Vagina (tissue), 2 donors: Measurements from ENCODE around the gene MAP4K1.

Experiments used
- POLR2AphosphoS5 ChIP-seq, 2 donors: sonication (generic); formaldehyde crosslinking; IDR thresholded peaks; one replicate each; pipeline ENCODE4 v1.9.0; 2017; ENCODE audit warnings: antibody characterized with exemption in 2 of 2, mild to moderate bottlenecking in 2 of 2, low read depth in 1 of 2; ENCODE audit not compliant: insufficient read depth in 1 of 2
- TF ChIP-seq, protein P1 (sequence below), 3 experiments: fragments of 450-650 bp in 2 of 3; fragments of 200-600 bp in 1 of 3; sonication (generic) in 1 of 3; IDR thresholded peaks; one replicate each; pipeline ENCODE4 v1.5.1; 2017 to 2019; ENCODE audit warnings: antibody characterized with exemption in 3 of 3, mild to moderate bottlenecking in 2 of 3, moderate library complexity in 2 of 3

DNA sequence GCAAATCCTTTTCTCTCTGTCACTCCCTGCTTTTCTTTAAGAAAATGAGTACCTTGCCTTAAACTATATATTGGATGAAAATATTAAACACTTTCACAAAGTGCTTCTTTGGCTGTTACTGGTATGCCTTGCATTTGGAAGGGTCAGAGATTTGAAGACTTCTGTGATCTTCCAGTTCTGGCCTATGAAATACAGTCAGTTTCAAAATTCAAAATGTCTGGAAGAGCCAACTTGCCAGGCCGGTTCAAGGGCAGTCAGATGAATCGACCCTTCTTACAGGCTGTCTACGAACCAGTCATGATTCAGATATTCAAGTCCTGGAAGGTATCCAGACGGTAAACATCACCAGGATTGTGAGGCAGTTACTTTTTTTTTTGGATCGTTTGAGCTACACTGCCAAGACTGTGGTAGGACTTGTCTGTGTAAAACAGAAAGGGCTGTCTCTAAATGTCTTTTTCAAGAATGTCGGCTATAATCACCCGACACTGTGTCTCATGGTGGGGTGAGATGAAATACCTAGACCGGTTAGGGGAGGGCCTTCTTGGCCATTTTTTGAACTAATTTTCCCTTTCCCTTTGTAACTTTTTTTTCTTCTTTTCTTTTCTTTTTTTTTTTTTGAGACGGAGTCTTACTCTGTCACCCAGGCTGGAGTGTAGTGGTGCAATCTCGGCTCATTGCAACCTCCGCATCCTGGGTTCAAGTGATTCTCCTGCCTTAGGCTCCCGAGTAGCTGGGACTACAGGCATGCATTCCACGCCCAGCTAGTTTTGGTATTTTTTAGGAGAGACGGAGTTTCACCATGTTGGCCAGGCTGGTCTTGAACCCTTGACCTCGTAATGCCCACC, 40.9 kb upstream of the MAP4K1 start:
- TF ChIP-seq, protein P1, sequence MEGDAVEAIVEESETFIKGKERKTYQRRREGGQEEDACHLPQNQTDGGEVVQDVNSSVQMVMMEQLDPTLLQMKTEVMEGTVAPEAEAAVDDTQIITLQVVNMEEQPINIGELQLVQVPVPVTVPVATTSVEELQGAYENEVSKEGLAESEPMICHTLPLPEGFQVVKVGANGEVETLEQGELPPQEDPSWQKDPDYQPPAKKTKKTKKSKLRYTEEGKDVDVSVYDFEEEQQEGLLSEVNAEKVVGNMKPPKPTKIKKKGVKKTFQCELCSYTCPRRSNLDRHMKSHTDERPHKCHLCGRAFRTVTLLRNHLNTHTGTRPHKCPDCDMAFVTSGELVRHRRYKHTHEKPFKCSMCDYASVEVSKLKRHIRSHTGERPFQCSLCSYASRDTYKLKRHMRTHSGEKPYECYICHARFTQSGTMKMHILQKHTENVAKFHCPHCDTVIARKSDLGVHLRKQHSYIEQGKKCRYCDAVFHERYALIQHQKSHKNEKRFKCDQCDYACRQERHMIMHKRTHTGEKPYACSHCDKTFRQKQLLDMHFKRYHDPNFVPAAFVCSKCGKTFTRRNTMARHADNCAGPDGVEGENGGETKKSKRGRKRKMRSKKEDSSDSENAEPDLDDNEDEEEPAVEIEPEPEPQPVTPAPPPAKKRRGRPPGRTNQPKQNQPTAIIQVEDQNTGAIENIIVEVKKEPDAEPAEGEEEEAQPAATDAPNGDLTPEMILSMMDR (IDR thresholded peaks at IDR 0.05), result no peak
- TF ChIP-seq POLR2AphosphoS5 (IDR thresholded peaks at IDR 0.05; ENCODE audit: insufficient read depth in 1 of 2, low read depth in 1 of 2), result peak in 1 of 2 donors; percentile 93
